ENCODE data around the gene OXSR1.

GRCh38 chr3:38143511-38143910 is 21.8 kb upstream of the OXSR1 start:
- TF ChIP-seq CTCF (IDR thresholded peaks at IDR 0.05 in 8 of 11, conservative IDR thresholded peaks at IDR 0.05 in 3 of 11) (no peak), POLR2A (IDR thresholded peaks at IDR 0.05) (no peak), POLR2AphosphoS5 (IDR thresholded peaks at IDR 0.05) (no peak)

Data from spleen (tissue), 7 donors.